Lower leg skin (tissue), 3 donors: Measurements from ENCODE around the gene ZFHX3.

Experiments used
- POLR2A ChIP-seq, 2 donors: fragments of 450-650 bp; IDR thresholded peaks; one replicate each; pipeline ENCODE4 v1.6.1; 2016 to 2017; ENCODE audit warnings: antibody characterized with exemption in 2 of 2, mild to moderate bottlenecking in 1 of 2, moderate library complexity in 1 of 2
- TF ChIP-seq, protein P1 (sequence below), 3 donors: fragments of 450-650 bp; IDR thresholded peaks; one replicate each; pipeline ENCODE4 v1.5.1; 2016; ENCODE audit warnings: antibody characterized with exemption in 3 of 3, mild to moderate bottlenecking in 3 of 3, moderate library complexity in 2 of 3

GRCh38 chr16:73015612-73016487, 32.1 kb downstream of the ZFHX3 start:
- TF ChIP-seq POLR2A (IDR thresholded peaks at IDR 0.05): no peak
- TF ChIP-seq, protein P1, sequence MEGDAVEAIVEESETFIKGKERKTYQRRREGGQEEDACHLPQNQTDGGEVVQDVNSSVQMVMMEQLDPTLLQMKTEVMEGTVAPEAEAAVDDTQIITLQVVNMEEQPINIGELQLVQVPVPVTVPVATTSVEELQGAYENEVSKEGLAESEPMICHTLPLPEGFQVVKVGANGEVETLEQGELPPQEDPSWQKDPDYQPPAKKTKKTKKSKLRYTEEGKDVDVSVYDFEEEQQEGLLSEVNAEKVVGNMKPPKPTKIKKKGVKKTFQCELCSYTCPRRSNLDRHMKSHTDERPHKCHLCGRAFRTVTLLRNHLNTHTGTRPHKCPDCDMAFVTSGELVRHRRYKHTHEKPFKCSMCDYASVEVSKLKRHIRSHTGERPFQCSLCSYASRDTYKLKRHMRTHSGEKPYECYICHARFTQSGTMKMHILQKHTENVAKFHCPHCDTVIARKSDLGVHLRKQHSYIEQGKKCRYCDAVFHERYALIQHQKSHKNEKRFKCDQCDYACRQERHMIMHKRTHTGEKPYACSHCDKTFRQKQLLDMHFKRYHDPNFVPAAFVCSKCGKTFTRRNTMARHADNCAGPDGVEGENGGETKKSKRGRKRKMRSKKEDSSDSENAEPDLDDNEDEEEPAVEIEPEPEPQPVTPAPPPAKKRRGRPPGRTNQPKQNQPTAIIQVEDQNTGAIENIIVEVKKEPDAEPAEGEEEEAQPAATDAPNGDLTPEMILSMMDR (IDR thresholded peaks at IDR 0.05): no peak
